Neuronal stem cell (in vitro differentiated cells): ENCODE measurements around the gene PPIE.

ENCODE experiments used
- DNase-seq: peaks from one replicate; pipeline ENCODE4 v3.0.0-alpha.2; 2013; ENCODE audit warnings: low spot score
- H2AFZ ChIP-seq: one replicate; pipeline ENCODE4 v1.6.1; 2013; ENCODE audit warnings: mild to moderate bottlenecking, low read length, inconsistent platforms
- H2AK5ac ChIP-seq: 2 replicates; pipeline ENCODE4 v1.6.1; 2013; ENCODE audit warnings: low read depth, mild to moderate bottlenecking, inconsistent platforms, low read length, moderate library complexity, mixed read lengths
- H2BK120ac ChIP-seq: 2 replicates; pipeline ENCODE4 v1.6.1; 2013; ENCODE audit warnings: low read depth, mild to moderate bottlenecking, inconsistent platforms, low read length, moderate library complexity, mixed read lengths
- H2BK12ac ChIP-seq: one replicate; pipeline ENCODE4 v1.6.1; 2013; ENCODE audit warnings: low read length, inconsistent platforms
- H2BK15ac ChIP-seq: 2 replicates; pipeline ENCODE4 v1.6.1; 2013; ENCODE audit warnings: mild to moderate bottlenecking, low read length, inconsistent platforms, mixed read lengths
- H2BK5ac ChIP-seq: one replicate; pipeline ENCODE4 v1.6.1; 2013; ENCODE audit warnings: inconsistent platforms, mild to moderate bottlenecking, low read length, moderate library complexity
- H3K14ac ChIP-seq: one replicate; pipeline ENCODE4 v1.6.1; 2013; ENCODE audit warnings: low read length, inconsistent platforms
- H3K18ac ChIP-seq: 2 replicates; pipeline ENCODE4 v1.6.1; 2013; ENCODE audit warnings: low read length, inconsistent platforms
- H3K23ac ChIP-seq: 2 replicates; pipeline ENCODE4 v1.6.1; 2013; ENCODE audit warnings: low read depth, mild to moderate bottlenecking, mixed read lengths, low read length, inconsistent platforms; ENCODE audit not compliant: poor library complexity
- H3K27ac ChIP-seq: replicated peaks from 3 replicates; pipeline ENCODE4 v1.5.1; 2013; ENCODE audit warnings: low read length, inconsistent platforms
- H3K27me3 ChIP-seq, 3 experiments: 2 replicates each; pipeline ENCODE4 v1.6.1; 2013; ENCODE audit warnings: low read length in 3 of 3, mild to moderate bottlenecking in 2 of 3, inconsistent platforms in 1 of 3, low read depth in 1 of 3, mixed read lengths in 1 of 3, moderate library complexity in 1 of 3; ENCODE audit not compliant: control insufficient read depth in 3 of 3, insufficient read depth in 3 of 3
- H3K36me3 ChIP-seq, 2 donors: replicated peaks in 1 of 2; 2 replicates each; pipeline ENCODE4 v1.6.1; 2013; ENCODE audit warnings: low read length in 2 of 2; ENCODE audit not compliant: control insufficient read depth in 2 of 2, insufficient read depth in 2 of 2
- H3K4ac ChIP-seq: 2 replicates; pipeline ENCODE4 v1.6.1; 2013; ENCODE audit warnings: inconsistent platforms, mild to moderate bottlenecking, low read length, moderate library complexity
- H3K4me1 ChIP-seq, 2 donors: 1 replicate in 1 of 2; 2 replicates in 1 of 2; pipeline ENCODE4 v1.6.1; 2013; ENCODE audit warnings: low read length in 2 of 2, low read depth in 1 of 2; ENCODE audit not compliant: control insufficient read depth in 2 of 2, insufficient read depth in 1 of 2
- H3K4me2 ChIP-seq: one replicate; pipeline ENCODE4 v1.6.1; 2013; ENCODE audit warnings: mild to moderate bottlenecking, low read length, inconsistent platforms; ENCODE audit not compliant: insufficient read depth, poor library complexity, severe bottlenecking
- H3K4me3 ChIP-seq, 2 donors: 2 replicates each; pipeline ENCODE4 v1.5.1; 2013; ENCODE audit warnings: low read length in 2 of 2, mild to moderate bottlenecking in 2 of 2, inconsistent platforms in 1 of 2, moderate library complexity in 1 of 2
- H3K79me1 ChIP-seq: one replicate; pipeline ENCODE4 v1.6.1; 2013; ENCODE audit warnings: low read depth, mild to moderate bottlenecking, inconsistent platforms, low read length, moderate library complexity
- H3K9ac ChIP-seq: one replicate; pipeline ENCODE4 v1.6.1; 2013; ENCODE audit warnings: mild to moderate bottlenecking, low read depth, low read length, inconsistent platforms; ENCODE audit not compliant: poor library complexity
- H3K9me3 ChIP-seq, 2 donors: replicated peaks in 1 of 2; 2 replicates each; pipeline versions ENCODE3 to v1.6.1; 2013; ENCODE audit warnings: low read length in 2 of 2, mild to moderate bottlenecking in 2 of 2, inconsistent platforms in 1 of 2, low read depth in 1 of 2, mixed read lengths in 1 of 2, moderate library complexity in 1 of 2; ENCODE audit not compliant: control insufficient read depth in 2 of 2, insufficient read depth in 1 of 2
- H4K8ac ChIP-seq: one replicate; pipeline ENCODE4 v1.6.1; 2013; ENCODE audit warnings: low read depth, mild to moderate bottlenecking, inconsistent platforms, low read length, moderate library complexity
- H4K91ac ChIP-seq: one replicate; pipeline ENCODE4 v1.6.1; 2013; ENCODE audit warnings: low read length, low read depth, mild to moderate bottlenecking, inconsistent platforms; ENCODE audit not compliant: poor library complexity
- WGBS, 2 donors: extraction: QIAGEN DNeasy Blood & Tissue Kit; methylation state at CpG; one replicate each; pipeline ENCODE4 v1.1.7; 2013; ENCODE audit warnings: missing lambda C conversion rate in 2 of 2, mixed read lengths in 1 of 2; ENCODE audit not compliant: insufficient read length in 2 of 2, insufficient replicate concordance in 1 of 2; ENCODE audit errors: extremely low coverage in 2 of 2; 5-methylcytosine and 5-hydroxymethylcytosine counted together

The PPIE gene

GRCh38 chr1:39726600-39726999, 12.1 kb upstream of the PPIE start:
- Histone ChIP-seq H3K9me3 (no peaks in the 10 kb centered on the region), H4K91ac (no peak overlapping the region), H3K9ac (no peak overlapping the region), H3K4me3 (no peak overlapping the region), H2BK120ac (no peak overlapping the region), H2AFZ (no peak overlapping the region), H2BK5ac (no peak overlapping the region), H3K27ac (no peak overlapping the region), H3K4me2 (no peak overlapping the region), H3K4ac (no peak overlapping the region), H3K36me3 (no peaks in the 10 kb centered on the region), H3K4me1 (peaks cover 0 to 3% of the 10 kb centered on the region in 2 donors), H3K27me3 (peaks cover 0 to 79% (median 16%) of the 10 kb centered on the region in 3 experiments), H2BK15ac (no peak overlapping the region), H3K14ac (no peak overlapping the region), H3K79me1 (no peaks in the 10 kb centered on the region), H2AK5ac (no peak overlapping the region), H3K23ac (no peak overlapping the region), H4K8ac (no peak overlapping the region), H3K18ac (no peak overlapping the region), H2BK12ac (no peak overlapping the region)
- no peak for DNase-seq
- whole genome bisulfite sequencing, 2 donors, result no CpG with 5 or more reads among the region's 3 CpGs

DNA sequence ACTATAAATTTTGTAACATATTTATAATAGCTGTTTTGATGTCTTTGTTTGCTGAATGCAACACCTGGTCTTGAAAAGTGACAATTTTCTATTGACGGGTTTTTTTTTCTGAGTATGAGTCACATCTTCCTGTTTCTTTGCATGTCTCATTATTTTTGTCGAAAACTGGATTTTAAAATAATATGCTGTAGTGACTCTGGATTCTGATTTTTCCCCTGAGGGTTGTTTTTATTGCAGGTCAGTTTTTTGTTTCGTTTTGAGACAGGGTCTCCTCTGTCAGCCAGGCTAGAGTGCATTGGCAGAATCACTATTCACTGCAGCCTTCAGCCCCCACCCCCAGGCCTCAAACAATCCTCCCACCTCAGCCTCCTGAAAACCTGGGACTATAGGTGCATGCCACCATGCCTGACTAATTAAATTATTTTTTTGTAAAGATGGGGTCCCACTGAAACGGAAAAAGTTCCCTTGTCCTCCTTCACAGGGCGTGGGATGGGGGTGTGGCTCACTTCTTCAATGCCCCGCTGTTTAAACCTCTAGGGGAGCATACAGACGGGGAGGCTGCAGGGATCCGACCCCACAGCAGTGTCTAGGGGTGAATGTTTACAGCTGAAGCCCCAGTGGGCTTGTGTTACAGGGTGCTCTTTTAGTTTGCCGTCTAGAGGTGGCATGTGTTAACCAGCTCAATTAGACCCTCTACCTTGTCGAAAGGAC, 11.3 kb upstream of the PPIE start:
- Histone ChIP-seq H2BK5ac (no peak overlapping the region), H2BK15ac (no peak overlapping the region), H3K27ac (no peak overlapping the region), H3K14ac (no peak overlapping the region), H3K4me1 (peaks cover 0 to 3% of the 10 kb centered on the region in 2 donors), H4K8ac (no peak overlapping the region), H3K9ac (no peak overlapping the region), H3K4me3 (no peak overlapping the region), H2BK12ac (no peak overlapping the region), H3K9me3 (no peaks in the 10 kb centered on the region), H2AFZ (no peak overlapping the region), H3K79me1 (no peaks in the 10 kb centered on the region), H3K27me3 (peaks cover 0 to 74% (median 13%) of the 10 kb centered on the region in 3 experiments), H3K36me3 (no peaks in the 10 kb centered on the region), H3K23ac (no peak overlapping the region), H3K4ac (no peak overlapping the region), H3K4me2 (no peak overlapping the region), H3K18ac (no peak overlapping the region), H2AK5ac (no peak overlapping the region), H4K91ac (no peak overlapping the region), H2BK120ac (no peak overlapping the region)
- no CpG with 5 or more reads among the region's 10 CpGs for WGBS, 2 donors
- no peak for DNase-seq

- H2AK5ac ChIP-seq, result no peak overlapping the region
- peaks cover 0 to 3% of the 10 kb centered on the region in 2 donors for H3K4me1 ChIP-seq
- H3K18ac ChIP-seq, result peak overlapping the region; percentile 38
- no peaks in the 10 kb centered on the region for H3K36me3 ChIP-seq
- WGBS, 2 donors, result no CpG with 5 or more reads among the region's 14 CpGs
- no peak overlapping the region for H4K91ac ChIP-seq
- no peak overlapping the region for H3K14ac ChIP-seq
- H3K4me2 ChIP-seq, result no peak overlapping the region
- H2AFZ ChIP-seq, result no peak overlapping the region
- no peak overlapping the region for H2BK12ac ChIP-seq
- H3K9ac ChIP-seq, result peak overlapping the region; percentile 60
- H3K23ac ChIP-seq, result no peak overlapping the region
- H3K27me3 ChIP-seq, result peaks cover 0 to 77% (median 17%) of the 10 kb centered on the region in 3 experiments
- H2BK5ac ChIP-seq, result no peak overlapping the region
- H3K4ac ChIP-seq, result no peak overlapping the region
- H2BK120ac ChIP-seq, result no peak overlapping the region
- H3K4me3 ChIP-seq, result no peak overlapping the region
- no peak overlapping the region for H3K27ac ChIP-seq
- no peaks in the 10 kb centered on the region for H3K9me3 ChIP-seq
- no peak for DNase-seq
- H3K79me1 ChIP-seq, result no peaks in the 10 kb centered on the region
- no peak overlapping the region for H4K8ac ChIP-seq
- H2BK15ac ChIP-seq, result no peak overlapping the region
Measured at GRCh38 chr1:39727932-39728317, 10.8 kb upstream of the PPIE start.

GRCh38 chr1:39729030-39729429, 9.7 kb upstream of the PPIE start:
- Histone ChIP-seq H2AK5ac (no peak overlapping the region), H2BK5ac (no peak overlapping the region), H2BK12ac (no peak overlapping the region), H4K91ac (no peak overlapping the region), H3K14ac (no peak overlapping the region), H2BK120ac (no peak overlapping the region), H2BK15ac (no peak overlapping the region), H3K27ac (no peak overlapping the region), H3K4me3 (no peak overlapping the region), H2AFZ (peak overlapping the region; percentile 73), H3K4me1 (peaks cover 0 to 6% of the 10 kb centered on the region in 2 donors), H3K9me3 (no peaks in the 10 kb centered on the region), H3K79me1 (no peaks in the 10 kb centered on the region), H3K9ac (no peak overlapping the region), H4K8ac (no peak overlapping the region), H3K4ac (no peak overlapping the region), H3K23ac (no peak overlapping the region), H3K18ac (no peak overlapping the region), H3K27me3 (peaks cover 0 to 79% (median 24%) of the 10 kb centered on the region in 3 experiments), H3K36me3 (no peaks in the 10 kb centered on the region), H3K4me2 (no peak overlapping the region)
- DNase-seq, result no peak
- no CpG with 5 or more reads among the region's 3 CpGs for WGBS, 2 donors
